HUES6 (cell line): ENCODE data around the gene NOSTRIN.
"Not testable (repeated sequence)": the region's sequence is repeated elsewhere in the genome, so short reads cannot be mapped to it uniquely, and the experiment has no call there.

Experiments
- H3K27ac ChIP-seq: 2 replicates; pipeline ENCODE4 v1.7.0; 2013; ENCODE audit warnings: low read depth, mild to moderate bottlenecking, low read length, inconsistent platforms
- H3K27me3 ChIP-seq: 2 replicates; pipeline ENCODE4 v1.6.1; 2013; ENCODE audit warnings: low read length; ENCODE audit not compliant: control insufficient read depth, insufficient read depth
- H3K36me3 ChIP-seq: 2 replicates; pipeline ENCODE4 v1.6.1; 2013; ENCODE audit warnings: low read length; ENCODE audit not compliant: control insufficient read depth, insufficient read depth
- H3K4me1 ChIP-seq: 2 replicates; pipeline ENCODE4 v1.6.1; 2013; ENCODE audit warnings: low read length; ENCODE audit not compliant: control insufficient read depth, insufficient read depth
- H3K4me3 ChIP-seq: 2 replicates; pipeline ENCODE4 v1.5.1; 2013; ENCODE audit warnings: low read depth, low read length
- H3K9ac ChIP-seq: one replicate; pipeline ENCODE4 v1.6.1; 2013; ENCODE audit warnings: mild to moderate bottlenecking, low read length
- H3K9me3 ChIP-seq: 2 replicates; pipeline ENCODE4 v1.6.1; 2013; ENCODE audit warnings: low read depth, low read length; ENCODE audit not compliant: control insufficient read depth, insufficient read depth

NOSTRIN gene, protein sequence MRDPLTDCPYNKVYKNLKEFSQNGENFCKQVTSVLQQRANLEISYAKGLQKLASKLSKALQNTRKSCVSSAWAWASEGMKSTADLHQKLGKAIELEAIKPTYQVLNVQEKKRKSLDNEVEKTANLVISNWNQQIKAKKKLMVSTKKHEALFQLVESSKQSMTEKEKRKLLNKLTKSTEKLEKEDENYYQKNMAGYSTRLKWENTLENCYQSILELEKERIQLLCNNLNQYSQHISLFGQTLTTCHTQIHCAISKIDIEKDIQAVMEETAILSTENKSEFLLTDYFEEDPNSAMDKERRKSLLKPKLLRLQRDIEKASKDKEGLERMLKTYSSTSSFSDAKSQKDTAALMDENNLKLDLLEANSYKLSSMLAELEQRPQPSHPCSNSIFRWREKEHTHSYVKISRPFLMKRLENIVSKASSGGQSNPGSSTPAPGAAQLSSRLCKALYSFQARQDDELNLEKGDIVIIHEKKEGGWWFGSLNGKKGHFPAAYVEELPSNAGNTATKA

DNA sequence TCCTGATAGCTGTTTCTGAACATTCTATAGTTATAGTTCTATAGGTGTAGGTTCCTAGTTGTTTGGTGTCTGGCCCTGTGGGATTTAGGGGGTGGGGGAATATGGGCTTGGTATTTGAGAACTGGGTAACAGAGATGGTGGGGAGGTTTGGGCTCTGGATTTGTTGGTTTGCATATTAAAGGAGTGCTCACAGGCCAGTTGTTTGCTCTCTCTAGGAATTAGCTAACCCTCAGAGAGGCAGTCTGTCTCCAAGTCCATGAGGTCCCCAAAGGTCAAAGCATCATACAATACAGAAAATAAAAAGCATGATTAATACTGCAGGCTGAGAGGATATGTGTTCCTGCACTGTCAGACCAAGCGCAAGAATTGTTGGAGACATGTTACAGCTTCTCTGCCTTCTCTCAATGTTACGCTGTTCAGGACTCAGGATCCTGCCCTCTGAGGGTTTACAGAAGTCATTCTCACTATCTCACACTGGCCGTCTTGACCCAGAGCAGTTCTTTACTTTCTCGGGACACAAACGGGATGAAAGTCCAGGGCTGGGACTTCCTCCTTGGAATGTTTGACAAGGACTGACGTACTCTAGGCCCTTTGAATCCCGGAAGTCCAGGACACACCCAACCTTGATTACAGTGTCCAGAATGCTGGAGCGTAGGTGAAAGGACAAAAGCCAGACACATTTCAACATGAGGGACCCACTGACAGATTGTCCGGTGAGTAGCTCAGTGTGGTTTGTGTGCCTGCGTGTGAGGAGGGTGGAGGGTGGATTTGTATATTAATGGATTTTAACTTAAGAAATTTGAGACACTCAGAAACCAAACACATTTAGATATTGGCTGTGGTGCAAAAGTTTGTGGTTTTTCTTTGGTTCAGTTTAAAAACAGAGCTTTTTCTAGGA is at the start of gene NOSTRIN:
NOSTRIN (plus strand) TSS at position 677 of the 898 bp plus-strand sequence; CDS start at position 687, 10 bp downstream.
- H3K4me1 ChIP-seq: peaks cover 30% of the 10 kb centered on the region
- no peak within 1 kb of the TSS for H3K9ac ChIP-seq
- H3K4me3 ChIP-seq: no peak within 1 kb of the TSS
- H3K27ac ChIP-seq: no peak within 1 kb of the TSS
- no peaks in the 10 kb centered on the region for H3K27me3 ChIP-seq
- H3K36me3 ChIP-seq: no peaks in the 10 kb centered on the region
- no peaks in the 10 kb centered on the region for H3K9me3 ChIP-seq

DNA sequence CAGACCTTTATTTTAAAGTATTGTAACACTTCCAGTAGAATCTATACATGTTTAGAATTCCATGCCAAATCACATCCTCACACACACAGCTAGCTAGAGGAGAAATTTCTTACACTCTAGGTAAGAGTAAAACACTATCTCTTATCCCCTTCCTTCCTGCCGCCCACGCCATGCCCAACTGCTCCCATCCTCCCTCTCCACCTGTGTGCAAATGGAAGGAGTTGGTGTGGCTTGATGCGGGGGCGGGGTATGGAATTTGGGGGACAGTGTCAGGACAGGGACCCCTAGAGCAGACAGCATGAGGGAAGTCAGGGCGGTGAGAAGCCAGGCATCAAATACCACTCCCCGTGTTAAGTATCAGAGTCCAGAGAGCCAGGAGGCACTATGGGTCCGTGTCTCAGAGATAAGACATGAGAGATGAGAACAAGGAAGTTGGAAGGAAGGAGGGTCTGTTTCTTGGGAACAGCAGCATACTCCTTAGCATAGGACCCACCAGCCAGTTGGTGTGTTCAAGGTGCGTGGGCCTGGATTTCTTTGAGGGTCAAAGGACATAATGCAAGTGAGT is 48.6 kb upstream of the NOSTRIN start:
- no peak overlapping the region for H3K9ac ChIP-seq
- no peaks in the 10 kb centered on the region for H3K27me3 ChIP-seq
- H3K36me3 ChIP-seq: no peaks in the 10 kb centered on the region
- H3K4me3 ChIP-seq: no peak overlapping the region
- H3K4me1 ChIP-seq: peaks cover 16% of the 10 kb centered on the region
- H3K9me3 ChIP-seq: no peaks in the 10 kb centered on the region
- no peak overlapping the region for H3K27ac ChIP-seq

DNA sequence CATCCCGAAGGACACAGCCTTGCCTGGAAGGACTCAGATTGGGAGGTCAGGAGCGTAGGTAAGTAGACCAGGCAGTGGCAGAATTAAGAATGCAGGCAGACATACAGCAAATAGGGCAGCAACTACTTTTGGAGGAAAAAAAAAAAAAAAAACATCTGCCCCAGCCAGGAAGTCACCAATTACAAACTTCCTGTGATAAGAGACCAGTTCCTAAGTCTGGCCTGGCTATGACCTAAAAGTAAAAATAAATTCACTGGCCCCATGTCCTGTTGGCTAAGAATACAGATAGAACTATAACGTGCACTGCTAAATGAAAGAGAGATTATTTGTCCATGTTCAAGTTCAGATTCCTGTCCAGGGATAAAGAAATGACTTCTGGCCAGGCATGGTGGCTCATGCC is 45.2 kb upstream of the NOSTRIN start:
- Histone ChIP-seq H3K36me3 (no peaks in the 10 kb centered on the region), H3K4me3 (no peak overlapping the region), H3K27me3 (no peaks in the 10 kb centered on the region), H3K27ac (no peak overlapping the region), H3K9me3 (no peaks in the 10 kb centered on the region), H3K9ac (no peak overlapping the region), H3K4me1 (peaks cover 8% of the 10 kb centered on the region)

DNA sequence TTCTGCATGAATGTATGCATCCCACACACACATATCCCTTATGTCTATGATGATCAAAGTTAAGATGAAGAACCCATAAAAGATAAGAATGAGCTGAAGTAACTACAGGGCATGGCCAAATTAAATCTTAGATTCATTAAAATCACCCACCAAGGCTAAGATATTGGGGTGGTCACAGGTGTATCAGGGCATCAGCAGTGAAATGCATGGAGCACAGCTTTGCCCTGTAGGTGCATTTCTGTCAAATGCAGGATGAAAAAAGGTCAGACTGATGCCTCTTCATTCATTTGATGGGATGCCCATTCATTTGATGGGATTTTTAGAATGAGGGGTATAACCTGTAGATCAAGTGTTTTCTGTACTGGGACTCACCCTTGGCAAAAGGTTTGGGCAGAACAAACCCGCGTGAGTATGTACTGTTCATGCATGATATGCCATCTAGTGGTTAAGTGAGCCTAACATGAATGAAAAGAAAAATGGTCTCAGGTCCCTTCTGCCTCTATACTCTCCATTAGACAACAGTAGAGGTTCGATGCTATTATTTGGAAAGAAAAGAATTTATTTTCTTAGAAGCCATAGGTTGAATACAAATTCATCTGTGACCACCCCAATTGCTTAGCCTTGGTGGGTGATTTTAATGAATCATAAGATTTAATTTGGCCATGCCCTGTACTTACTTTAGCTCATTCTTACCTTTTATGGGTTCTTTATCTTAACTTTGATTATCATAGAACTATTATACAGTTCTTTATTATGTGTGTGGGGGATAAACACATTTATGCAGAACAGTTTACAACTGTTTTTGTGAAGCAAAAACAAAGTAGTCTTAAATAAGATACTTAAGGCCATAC is 43.2 kb upstream of the NOSTRIN start:
- Histone ChIP-seq H3K27ac (no peak overlapping the region), H3K9me3 (no peaks in the 10 kb centered on the region), H3K36me3 (no peaks in the 10 kb centered on the region), H3K4me3 (no peak overlapping the region), H3K4me1 (peaks cover 5% of the 10 kb centered on the region; the same call in 1 of the 2 replicates), H3K27me3 (no peaks in the 10 kb centered on the region), H3K9ac (no peak overlapping the region)

DNA sequence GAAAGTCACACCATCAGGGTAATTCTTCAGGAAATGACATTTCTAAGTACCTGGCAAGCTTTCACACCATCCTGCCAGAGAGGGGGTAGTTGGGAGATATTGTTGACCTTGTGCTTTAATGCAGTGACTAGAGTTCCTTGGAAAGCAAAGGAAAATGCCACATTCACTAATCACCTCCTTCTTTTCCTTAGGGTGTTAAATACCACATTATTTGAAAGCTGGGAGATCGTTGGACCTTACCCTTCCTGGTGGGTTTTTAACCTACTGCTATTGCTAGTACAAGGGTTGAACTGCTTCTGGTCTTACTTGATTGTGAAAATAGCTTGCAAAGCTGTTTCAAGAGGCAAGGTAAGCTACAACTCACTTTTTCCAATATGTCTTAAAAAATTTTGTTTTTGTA is 37.0 kb upstream of the NOSTRIN start:
- peaks cover 6% of the 10 kb centered on the region; the same call in 1 of the 2 replicates for H3K4me1 ChIP-seq
- H3K27ac ChIP-seq: no peak overlapping the region
- no peaks in the 10 kb centered on the region for H3K9me3 ChIP-seq
- H3K4me3 ChIP-seq: no peak overlapping the region
- H3K36me3 ChIP-seq: no peaks in the 10 kb centered on the region
- no peak overlapping the region for H3K9ac ChIP-seq
- H3K27me3 ChIP-seq: no peaks in the 10 kb centered on the region

DNA sequence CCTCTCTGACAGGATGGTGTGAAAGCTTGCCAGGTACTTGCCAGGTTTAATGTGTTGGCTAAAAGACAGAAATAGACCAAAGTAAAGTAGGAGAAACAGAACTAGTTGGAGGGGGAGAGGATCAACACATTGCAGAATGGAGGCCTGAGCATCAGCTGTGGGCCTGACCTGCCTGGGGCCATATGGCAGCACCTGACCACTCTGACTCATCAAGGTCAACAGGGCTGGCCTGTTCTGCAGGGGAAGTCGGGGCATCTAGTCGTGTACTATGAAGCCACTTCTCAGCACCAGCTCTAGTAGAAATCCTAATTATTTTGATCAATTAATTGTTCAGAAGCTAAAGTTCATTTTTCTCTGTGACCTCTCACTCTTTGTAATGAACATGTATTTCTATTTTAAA is 35.8 kb upstream of the NOSTRIN start:
- H3K36me3 ChIP-seq: no peaks in the 10 kb centered on the region

DNA sequence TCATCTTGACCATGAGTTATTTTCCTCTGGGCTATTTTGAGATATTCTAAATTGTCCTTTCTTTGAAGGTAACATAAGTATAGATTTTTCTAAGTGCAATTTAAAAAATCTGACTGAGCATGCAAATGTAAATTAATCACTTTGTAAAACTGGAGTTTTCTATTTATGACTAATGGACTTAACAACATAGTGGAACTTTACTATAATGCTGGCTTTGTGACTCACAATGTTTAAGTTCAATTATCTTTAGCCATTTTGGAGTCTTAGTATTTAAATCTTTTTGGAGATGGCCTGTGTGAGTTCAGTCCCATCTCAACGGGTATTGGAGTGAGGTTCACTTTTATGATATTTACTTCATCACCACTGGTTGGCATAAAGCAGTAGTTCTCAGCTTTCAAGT is 35.2 kb upstream of the NOSTRIN start:
- H3K36me3 ChIP-seq: no peaks in the 10 kb centered on the region
- H3K27ac ChIP-seq: no peak overlapping the region
- no peaks in the 10 kb centered on the region for H3K9me3 ChIP-seq
- no peak overlapping the region for H3K4me3 ChIP-seq
- H3K4me1 ChIP-seq: peaks cover 6% of the 10 kb centered on the region; the same call in 1 of the 2 replicates
- no peak overlapping the region for H3K9ac ChIP-seq
- no peaks in the 10 kb centered on the region for H3K27me3 ChIP-seq

More for the DNA sequence above, 35.8 kb upstream of the NOSTRIN start:
- Histone ChIP-seq H3K9ac (no peak overlapping the region), H3K9me3 (no peaks in the 10 kb centered on the region), H3K27ac (no peak overlapping the region), H3K27me3 (no peaks in the 10 kb centered on the region), H3K4me3 (no peak overlapping the region), H3K4me1 (peaks cover 6% of the 10 kb centered on the region; the same call in 1 of the 2 replicates)

DNA sequence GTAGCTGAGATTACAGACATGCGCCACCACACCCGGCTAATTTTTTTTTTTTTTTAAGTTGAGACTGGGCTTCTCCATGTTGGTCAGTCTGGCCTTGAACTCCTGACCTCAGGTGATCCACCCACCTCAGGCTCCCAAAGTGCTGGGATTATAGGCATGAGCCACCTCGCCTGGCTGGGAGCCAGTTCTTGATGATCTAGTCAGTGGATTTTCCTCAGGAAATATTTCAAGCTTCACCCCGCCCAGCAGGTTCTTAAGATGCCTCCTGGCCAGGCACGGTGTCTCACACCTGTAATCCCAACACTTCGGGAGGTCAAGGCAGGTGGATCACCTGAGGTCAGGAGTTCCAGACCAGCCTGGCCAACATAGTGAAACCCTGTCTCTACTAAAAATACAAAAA is 34.1 kb upstream of the NOSTRIN start:
- not testable (repeated sequence) for H3K9me3 ChIP-seq, H3K4me1 ChIP-seq, H3K36me3 ChIP-seq, H3K4me3 ChIP-seq, H3K27me3 ChIP-seq, H3K27ac ChIP-seq, H3K9ac ChIP-seq

DNA sequence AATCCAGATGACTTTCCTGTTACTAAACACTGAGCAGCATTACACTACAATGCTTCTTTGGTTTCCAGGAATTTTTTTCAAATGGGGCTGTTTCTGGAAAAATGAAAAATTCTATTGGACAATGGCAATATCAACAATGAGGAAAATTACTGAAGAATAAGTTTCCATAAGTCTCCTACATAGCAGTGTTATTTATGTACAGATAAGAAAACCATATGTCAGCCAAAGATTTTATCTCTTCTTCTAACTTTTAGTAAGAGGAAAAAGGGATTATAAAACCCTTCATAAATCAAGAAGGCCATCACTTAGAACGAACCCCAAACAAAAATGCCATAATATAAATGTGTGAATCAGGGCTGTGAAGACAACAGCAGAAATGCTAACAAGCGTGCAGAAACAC is 31.6 kb upstream of the NOSTRIN start:
- Histone ChIP-seq H3K27me3 (no peaks in the 10 kb centered on the region), H3K36me3 (no peaks in the 10 kb centered on the region), H3K9me3 (peaks cover under 1% of the 10 kb centered on the region; the same call in 1 of the 2 replicates), H3K4me1 (peaks cover 10% of the 10 kb centered on the region; the same call in 1 of the 2 replicates), H3K9ac (no peak overlapping the region), H3K27ac (no peak overlapping the region), H3K4me3 (no peak overlapping the region)

DNA sequence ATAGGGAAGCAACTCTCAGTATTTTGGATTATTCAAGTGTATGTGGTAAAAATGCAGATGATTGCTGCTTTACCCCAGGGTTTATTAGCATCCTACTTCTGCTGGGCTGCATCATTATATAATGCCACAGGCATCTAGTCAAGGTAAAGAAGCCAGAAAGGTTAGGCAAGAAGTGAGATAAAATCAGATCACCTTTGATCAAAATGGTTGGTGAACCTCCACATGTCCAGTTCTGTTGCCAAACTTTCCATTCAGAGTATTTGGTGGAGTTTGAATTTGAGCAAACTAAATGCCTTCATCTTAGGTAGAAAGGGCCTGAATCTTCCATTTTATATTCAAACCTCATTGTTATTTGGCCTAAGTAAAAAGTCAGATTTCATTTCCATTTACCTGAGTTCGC is 29.7 kb upstream of the NOSTRIN start:
- H3K27me3 ChIP-seq: no peaks in the 10 kb centered on the region
- H3K36me3 ChIP-seq: no peaks in the 10 kb centered on the region
- peaks cover 4% of the 10 kb centered on the region; the same call in 1 of the 2 replicates for H3K4me1 ChIP-seq
- no peak overlapping the region for H3K4me3 ChIP-seq
- H3K27ac ChIP-seq: no peak overlapping the region
- peaks cover 11% of the 10 kb centered on the region; the same call in 1 of the 2 replicates for H3K9me3 ChIP-seq
- H3K9ac ChIP-seq: no peak overlapping the region
